DMS53 (cell line): ENCODE data around the gene USP17L5.
"Not testable (repeated sequence)": the region's sequence is repeated elsewhere in the genome, so short reads cannot be mapped to it uniquely, and the experiment has no call there.

Experiments
- DNase-seq: peaks from one replicate; lab custom pipeline; 2025; lab: John Stamatoyannopoulos, UW

The USP17L5 gene

DNA sequence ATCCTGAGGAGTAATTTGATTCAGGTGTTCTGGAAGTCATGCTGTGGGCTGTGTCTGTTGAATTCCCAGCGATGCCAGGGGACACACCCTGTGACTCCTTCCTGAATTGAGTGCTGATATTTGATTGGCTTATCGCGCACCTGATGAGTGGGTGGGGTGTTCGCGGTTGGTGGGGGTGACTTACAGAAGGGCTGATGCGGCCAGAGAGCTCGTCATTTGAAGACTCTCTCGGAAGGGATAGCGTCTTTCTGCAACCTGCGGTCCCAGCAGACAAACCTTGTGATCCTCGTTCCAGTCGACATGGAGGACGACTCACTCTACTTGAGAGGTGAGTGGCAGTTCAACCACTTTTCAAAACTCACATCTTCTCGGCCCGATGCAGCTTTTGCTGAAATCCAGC is at the start of gene USP17L5:
Gene USP17L5 (plus strand): TSS at position 301 of the 400 bp plus-strand sequence. CDS start 0 bp downstream, at position 301.
- not testable (repeated sequence) for DNase-seq

- not testable (repeated sequence) for DNase-seq
These were observed 15.0 kb upstream of the USP17L5 start for GRCh38 chr4:9324191-9324590.

- not testable (repeated sequence) for DNase-seq
These were observed 14.3 kb upstream of the USP17L5 start, which contains the start of gene USP17L24 for GRCh38 chr4:9324865-9325264. USP17L24 (plus strand) TSS chr4:9325165; CDS start chr4:9325165, 0 bp downstream.

DNA sequence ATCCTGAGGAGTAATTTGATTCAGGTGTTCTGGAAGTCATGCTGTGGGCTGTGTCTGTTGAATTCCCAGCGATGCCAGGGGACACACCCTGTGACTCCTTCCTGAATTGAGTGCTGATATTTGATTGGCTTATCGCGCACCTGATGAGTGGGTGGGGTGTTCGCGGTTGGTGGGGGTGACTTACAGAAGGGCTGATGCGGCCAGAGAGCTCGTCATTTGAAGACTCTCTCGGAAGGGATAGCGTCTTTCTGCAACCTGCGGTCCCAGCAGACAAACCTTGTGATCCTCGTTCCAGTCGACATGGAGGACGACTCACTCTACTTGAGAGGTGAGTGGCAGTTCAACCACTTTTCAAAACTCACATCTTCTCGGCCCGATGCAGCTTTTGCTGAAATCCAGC is 9.6 kb upstream of the USP17L5 start, which contains the start of gene USP17L25:
Gene USP17L25 (plus strand): TSS at position 301 of the 400 bp plus-strand sequence. CDS start 0 bp downstream, at position 301.
- DNase-seq, result not testable (repeated sequence)

DNA sequence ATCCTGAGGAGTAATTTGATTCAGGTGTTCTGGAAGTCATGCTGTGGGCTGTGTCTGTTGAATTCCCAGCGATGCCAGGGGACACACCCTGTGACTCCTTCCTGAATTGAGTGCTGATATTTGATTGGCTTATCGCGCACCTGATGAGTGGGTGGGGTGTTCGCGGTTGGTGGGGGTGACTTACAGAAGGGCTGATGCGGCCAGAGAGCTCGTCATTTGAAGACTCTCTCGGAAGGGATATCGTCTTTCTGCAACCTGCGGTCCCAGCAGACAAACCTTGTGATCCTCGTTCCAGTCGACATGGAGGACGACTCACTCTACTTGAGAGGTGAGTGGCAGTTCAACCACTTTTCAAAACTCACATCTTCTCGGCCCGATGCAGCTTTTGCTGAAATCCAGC is 4.8 kb upstream of the USP17L5 start, which contains the start of gene USP17L26:
Gene USP17L26 (plus strand): TSS at position 301 of the 400 bp plus-strand sequence. CDS start 0 bp downstream, at position 301.
- DNase-seq, result not testable (repeated sequence)

GRCh38 chr4:9343848-9344247 is 4.6 kb downstream of the USP17L5 start, which contains the start of gene USP17L27:
USP17L27 (plus strand) TSS chr4:9344148; CDS start chr4:9344148, 0 bp downstream.
- not testable (repeated sequence) for DNase-seq

DNA sequence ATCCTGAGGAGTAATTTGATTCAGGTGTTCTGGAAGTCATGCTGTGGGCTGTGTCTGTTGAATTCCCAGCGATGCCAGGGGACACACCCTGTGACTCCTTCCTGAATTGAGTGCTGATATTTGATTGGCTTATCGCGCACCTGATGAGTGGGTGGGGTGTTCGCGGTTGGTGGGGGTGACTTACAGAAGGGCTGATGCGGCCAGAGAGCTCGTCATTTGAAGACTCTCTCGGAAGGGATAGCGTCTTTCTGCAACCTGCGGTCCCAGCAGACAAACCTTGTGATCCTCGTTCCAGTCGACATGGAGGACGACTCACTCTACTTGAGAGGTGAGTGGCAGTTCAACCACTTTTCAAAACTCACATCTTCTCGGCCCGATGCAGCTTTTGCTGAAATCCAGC is 9.4 kb downstream of the USP17L5 start, which contains the start of gene USP17L28:
Gene USP17L28 (plus strand): TSS at position 301 of the 400 bp plus-strand sequence. CDS start 0 bp downstream, at position 301.
- DNase-seq, result not testable (repeated sequence)

DNA sequence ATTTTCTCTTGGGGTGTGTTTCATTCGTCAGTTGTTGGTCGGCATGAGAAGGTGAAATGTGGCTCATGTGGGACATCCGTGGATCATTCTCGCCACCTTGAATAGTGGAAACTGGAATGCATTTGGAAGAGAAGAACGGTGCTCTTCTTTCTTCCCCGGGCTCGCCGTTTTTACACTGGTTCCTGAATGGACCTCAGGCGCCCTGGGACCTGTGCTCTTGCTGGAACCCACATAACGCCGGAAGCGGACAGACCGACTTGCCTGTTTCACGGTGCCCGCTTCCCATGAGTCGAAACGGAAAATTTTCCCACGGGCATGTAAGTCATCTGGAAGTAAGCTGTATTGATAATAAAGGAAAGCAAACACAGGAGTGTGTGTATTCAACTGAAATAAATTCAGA is 11.7 kb downstream of the USP17L5 start:
- not testable (repeated sequence) for DNase-seq

DNA sequence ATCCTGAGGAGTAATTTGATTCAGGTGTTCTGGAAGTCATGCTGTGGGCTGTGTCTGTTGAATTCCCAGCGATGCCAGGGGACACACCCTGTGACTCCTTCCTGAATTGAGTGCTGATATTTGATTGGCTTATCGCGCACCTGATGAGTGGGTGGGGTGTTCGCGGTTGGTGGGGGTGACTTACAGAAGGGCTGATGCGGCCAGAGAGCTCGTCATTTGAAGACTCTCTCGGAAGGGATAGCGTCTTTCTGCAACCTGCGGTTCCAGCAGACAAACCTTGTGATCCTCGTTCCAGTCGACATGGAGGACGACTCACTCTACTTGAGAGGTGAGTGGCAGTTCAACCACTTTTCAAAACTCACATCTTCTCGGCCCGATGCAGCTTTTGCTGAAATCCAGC is 14.1 kb downstream of the USP17L5 start, which contains the start of gene USP17L29:
Gene USP17L29 (plus strand): TSS at position 301 of the 400 bp plus-strand sequence. CDS start 0 bp downstream, at position 301.
- not testable (repeated sequence) for DNase-seq

DNA sequence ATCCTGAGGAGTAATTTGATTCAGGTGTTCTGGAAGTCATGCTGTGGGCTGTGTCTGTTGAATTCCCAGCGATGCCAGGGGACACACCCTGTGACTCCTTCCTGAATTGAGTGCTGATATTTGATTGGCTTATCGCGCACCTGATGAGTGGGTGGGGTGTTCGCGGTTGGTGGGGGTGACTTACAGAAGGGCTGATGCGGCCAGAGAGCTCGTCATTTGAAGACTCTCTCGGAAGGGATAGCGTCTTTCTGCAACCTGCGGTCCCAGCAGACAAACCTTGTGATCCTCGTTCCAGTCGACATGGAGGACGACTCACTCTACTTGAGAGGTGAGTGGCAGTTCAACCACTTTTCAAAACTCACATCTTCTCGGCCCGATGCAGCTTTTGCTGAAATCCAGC is 23.6 kb downstream of the USP17L5 start, which contains the start of gene USP17L30:
Gene USP17L30 (plus strand): TSS at position 301 of the 400 bp plus-strand sequence. CDS start 0 bp downstream, at position 301.
- DNase-seq, result not testable (repeated sequence)

DNA sequence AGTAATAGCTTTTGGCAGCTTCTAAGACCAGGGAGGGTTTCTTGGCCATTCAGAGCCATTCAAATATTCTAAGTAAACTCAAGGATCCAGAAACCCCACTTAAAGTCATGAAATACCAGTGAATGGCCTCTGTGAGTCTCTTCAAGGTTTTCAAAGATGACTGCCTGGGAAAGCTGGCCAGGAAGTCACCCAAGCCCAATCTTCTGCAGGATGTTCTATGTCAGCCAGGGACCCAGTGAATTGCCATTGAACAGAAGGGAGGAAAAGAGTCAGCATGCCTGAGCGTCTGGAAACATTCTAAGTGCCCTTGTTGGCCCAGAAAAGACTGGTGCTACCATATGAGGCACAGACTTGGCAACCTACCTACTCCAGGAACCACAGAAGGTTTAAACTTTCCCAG is 40.7 kb downstream of the USP17L5 start:
- not testable (repeated sequence) for DNase-seq

DNA sequence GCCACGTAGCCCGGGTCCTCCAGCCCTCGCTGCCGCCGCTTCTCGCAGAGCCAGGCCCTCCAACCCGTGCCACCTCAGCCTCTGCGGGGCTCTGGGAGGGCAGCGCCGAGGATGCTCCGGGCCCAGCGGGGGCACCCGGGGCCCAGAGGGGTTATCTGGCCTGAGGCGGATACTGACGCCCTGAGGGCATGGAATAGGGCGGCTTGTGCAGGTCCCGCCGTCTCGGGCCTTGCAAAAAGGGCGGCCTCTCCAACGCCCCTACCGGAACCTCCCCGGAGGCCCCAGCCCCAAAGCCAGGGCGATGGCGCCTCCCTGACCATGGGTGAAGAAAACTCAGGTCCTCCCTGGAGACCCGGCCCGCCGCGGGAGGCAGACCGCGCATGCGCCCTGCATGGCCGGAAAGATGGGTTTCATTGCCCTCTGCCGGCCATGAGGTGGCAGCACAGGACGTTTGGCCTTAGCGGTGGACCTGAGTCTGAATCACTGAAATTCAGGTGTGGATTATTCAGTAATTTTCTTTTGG is 41.9 kb downstream of the USP17L5 start:
- not testable (repeated sequence) for DNase-seq

GRCh38 chr4:9384126-9384525 is 44.9 kb downstream of the USP17L5 start:
- no peak for DNase-seq

DNA sequence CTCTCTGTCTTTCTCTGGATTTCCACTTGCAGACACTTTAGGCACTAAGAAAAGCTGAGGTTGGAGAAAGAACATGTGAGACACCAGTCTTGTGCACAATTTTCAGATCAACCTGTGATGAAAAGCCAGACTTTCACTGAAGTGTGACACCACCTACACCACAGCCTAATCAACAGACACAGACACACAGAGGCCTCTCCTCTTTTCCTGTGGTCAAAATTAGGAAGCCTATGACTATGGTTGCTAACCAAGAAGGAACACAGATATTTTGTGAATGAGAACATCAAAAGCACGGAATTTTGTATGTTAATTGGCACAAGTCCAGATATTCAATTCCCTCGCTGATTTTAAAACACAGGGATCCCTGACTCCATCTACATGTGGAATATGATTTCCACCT is 49.8 kb downstream of the USP17L5 start:
- DNase-seq, result not testable (repeated sequence)
